Measurements from ENCODE around the gene PCBP3. TPM values are rescaled to one million over a fixed set of nuclear protein-coding genes. Genes with fewer than 3 reads are reported as not detected.
"Not testable (repeated sequence)": the region's sequence is repeated elsewhere in the genome, so short reads cannot be mapped to it uniquely, and the experiment has no call there.

Gene PCBP3
- total and polyA plus RNA-seq, 2 experiments from 2014 or later = 3.4 to 4.3 TPM

- H3K36me3 ChIP-seq = no peaks in the 10 kb centered on the region
- peaks cover 8% of the 10 kb centered on the region for H3K4me1 ChIP-seq (ENCODE audit: low read depth)
- no peaks in the 10 kb centered on the region for H3K9me3 ChIP-seq (ENCODE audit: low read depth)
- peaks cover 29% of the 10 kb centered on the region for H3K27me3 ChIP-seq
- H3K4me3 ChIP-seq = no peak overlapping the region
- peak in 1 of 2 donors; percentile 11 for DNase-seq (ENCODE audit: low read depth in 1 of 2, low spot score in 1 of 2)
- no peak for TF ChIP-seq CTCF (IDR thresholded peaks at IDR 0.05; ENCODE audit: low read depth, low read length)
- no peak overlapping the region for H3K27ac ChIP-seq
Measured at GRCh38 chr21:45641480-45642035, 2.0 kb upstream of the PCBP3 start.

GRCh38 chr21:45642122-45642813 lies 1.3 kb upstream of the PCBP3 start:
- H3K27me3 ChIP-seq = peaks cover 29% of the 10 kb centered on the region
- peak overlapping the region; percentile 25 for H3K4me3 ChIP-seq
- TF ChIP-seq CTCF (IDR thresholded peaks at IDR 0.05; ENCODE audit: low read depth, low read length) = no peak
- H3K27ac ChIP-seq = no peak overlapping the region
- H3K4me1 ChIP-seq (ENCODE audit: low read depth) = peaks cover 8% of the 10 kb centered on the region
- H3K36me3 ChIP-seq = no peaks in the 10 kb centered on the region
- peak; percentile 17 to 35 for DNase-seq (ENCODE audit: low read depth in 1 of 2, low spot score in 1 of 2)
- H3K9me3 ChIP-seq (ENCODE audit: low read depth) = no peaks in the 10 kb centered on the region

- H3K9me3 ChIP-seq (ENCODE audit: low read depth) = no peaks in the 10 kb centered on the region
- H3K36me3 ChIP-seq = no peaks in the 10 kb centered on the region
- peak in 1 of 2 donors; percentile 41 for DNase-seq (ENCODE audit: low read depth in 1 of 2, low spot score in 1 of 2)
- peak overlapping the region; percentile 58 for H3K4me3 ChIP-seq
- peaks cover 29% of the 10 kb centered on the region for H3K27me3 ChIP-seq
- H3K27ac ChIP-seq = no peak overlapping the region
- no peak for TF ChIP-seq CTCF (IDR thresholded peaks at IDR 0.05; ENCODE audit: low read depth, low read length)
- peaks cover under 1% of the 10 kb centered on the region for H3K4me1 ChIP-seq (ENCODE audit: low read depth)
Measured at GRCh38 chr21:45644041-45644906, 749 bp downstream of the PCBP3 start.

GRCh38 chr21:45651921-45652320 lies 8.4 kb downstream of the PCBP3 start:
- no peak for DNase-seq (ENCODE audit: low read depth in 1 of 2, low spot score in 1 of 2)
- Histone ChIP-seq H3K27ac (no peak overlapping the region), H3K9me3 (ENCODE audit: low read depth) (no peaks in the 10 kb centered on the region), H3K4me3 (no peak overlapping the region), H3K27me3 (no peaks in the 10 kb centered on the region), H3K4me1 (ENCODE audit: low read depth) (no peaks in the 10 kb centered on the region), H3K36me3 (no peaks in the 10 kb centered on the region)
- no peak for TF ChIP-seq CTCF (IDR thresholded peaks at IDR 0.05; ENCODE audit: low read depth, low read length)

- no peak overlapping the region for H3K27ac ChIP-seq
- no peak for TF ChIP-seq CTCF (IDR thresholded peaks at IDR 0.05; ENCODE audit: low read depth, low read length)
- peak in 1 of 2 donors; percentile 84 for DNase-seq (ENCODE audit: low read depth in 1 of 2, low spot score in 1 of 2)
- no peaks in the 10 kb centered on the region for H3K36me3 ChIP-seq
- H3K4me1 ChIP-seq (ENCODE audit: low read depth) = no peaks in the 10 kb centered on the region
- H3K9me3 ChIP-seq (ENCODE audit: low read depth) = no peaks in the 10 kb centered on the region
- no peaks in the 10 kb centered on the region for H3K27me3 ChIP-seq
- no peak overlapping the region for H3K4me3 ChIP-seq
Measured at GRCh38 chr21:45655124-45655523, 11.6 kb downstream of the PCBP3 start.

GRCh38 chr21:45656114-45656513 lies 12.6 kb downstream of the PCBP3 start:
- H3K36me3 ChIP-seq; H3K9me3 ChIP-seq (ENCODE audit: low read depth); H3K4me1 ChIP-seq (ENCODE audit: low read depth); H3K27me3 ChIP-seq; DNase-seq (ENCODE audit: low read depth in 1 of 2, low spot score in 1 of 2); H3K27ac ChIP-seq; H3K4me3 ChIP-seq: not testable (repeated sequence)

- H3K4me3 ChIP-seq; H3K27ac ChIP-seq; H3K9me3 ChIP-seq (ENCODE audit: low read depth); H3K36me3 ChIP-seq; H3K4me1 ChIP-seq (ENCODE audit: low read depth); H3K27me3 ChIP-seq; DNase-seq (ENCODE audit: low read depth in 1 of 2, low spot score in 1 of 2): not testable (repeated sequence)
Measured at GRCh38 chr21:45661913-45662622, 18.5 kb downstream of the PCBP3 start.
